Muscle layer of duodenum (tissue), 2 donors: ENCODE data around the gene LTB4R2.
A peak's percentile ranks its signal among the peaks of the same experiment; 100 is the strongest.

Experiments used
- H3K27ac ChIP-seq: one replicate; pipeline ENCODE4 v1.7.0; 2013; ENCODE audit warnings: mild to moderate bottlenecking, low read length
- H3K27me3 ChIP-seq: one replicate; pipeline ENCODE4 v1.7.0; 2013; ENCODE audit warnings: low read depth, mild to moderate bottlenecking, control low read depth, low read length
- H3K36me3 ChIP-seq, 2 donors: one replicate each; pipeline ENCODE4 v1.7.0; 2013; ENCODE audit warnings: low read length in 2 of 2, control low read depth in 1 of 2, mild to moderate bottlenecking in 1 of 2; ENCODE audit not compliant: insufficient read depth in 2 of 2, control insufficient read depth in 1 of 2
- H3K4me1 ChIP-seq, 2 donors: one replicate each; pipeline ENCODE4 v1.7.0; 2013; ENCODE audit warnings: low read length in 2 of 2, mild to moderate bottlenecking in 2 of 2, control low read depth in 1 of 2, moderate library complexity in 1 of 2; ENCODE audit not compliant: insufficient read depth in 2 of 2, control insufficient read depth in 1 of 2
- H3K4me3 ChIP-seq, 2 donors: one replicate each; pipeline ENCODE4 v1.7.0; 2013; ENCODE audit warnings: low read length in 2 of 2, low read depth in 1 of 2, mild to moderate bottlenecking in 1 of 2
- H3K9me3 ChIP-seq, 2 donors: one replicate each; pipeline ENCODE4 v1.7.0; 2013; ENCODE audit warnings: low read length in 2 of 2, control low read depth in 1 of 2, mild to moderate bottlenecking in 1 of 2; ENCODE audit not compliant: control insufficient read depth in 1 of 2
- donor health status: healthy.

Gene LTB4R2

DNA sequence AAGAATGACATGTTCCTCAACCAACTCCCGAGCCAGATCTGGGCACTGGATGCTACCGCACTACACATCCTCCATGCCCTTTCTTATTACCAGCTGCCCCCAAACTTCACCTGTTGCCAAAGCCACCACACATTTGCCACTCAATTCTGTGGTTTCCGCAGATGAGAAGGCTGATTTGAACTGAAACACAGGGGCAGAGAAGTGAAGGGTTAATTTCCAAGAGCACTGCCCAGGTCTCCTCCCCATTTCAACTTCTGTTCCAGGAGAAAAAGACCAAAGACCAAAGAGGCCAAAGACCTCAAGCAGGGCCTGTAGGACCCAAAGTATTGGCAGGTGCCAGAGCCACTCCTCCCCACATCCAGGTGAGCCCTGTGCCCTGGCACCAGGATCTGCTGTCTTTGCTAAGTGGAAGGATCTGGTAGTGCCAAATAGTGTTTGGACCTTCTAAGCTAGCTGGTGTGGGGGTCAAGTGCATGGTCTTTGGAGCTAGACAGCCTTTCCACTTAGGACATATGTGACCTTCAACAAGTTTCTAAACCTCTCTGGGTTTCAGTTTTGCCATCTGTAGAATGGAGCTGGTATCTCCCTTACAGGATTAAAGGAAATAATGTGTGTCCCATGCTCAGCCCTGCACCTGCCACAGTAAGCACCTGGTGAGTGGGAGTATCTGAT is 18.4 kb upstream of the LTB4R2 start:
- peaks cover 0 to under 1% of the 10 kb centered on the region in 2 donors for H3K4me1 ChIP-seq

GRCh38 chr14:24292118-24292807 is 17.7 kb upstream of the LTB4R2 start:
- peaks cover 44 to 49% of the 10 kb centered on the region in 2 donors for H3K36me3 ChIP-seq
- no peaks in the 10 kb centered on the region for H3K9me3 ChIP-seq
- H3K27me3 ChIP-seq: no peaks in the 10 kb centered on the region
- peaks cover 0 to 8% of the 10 kb centered on the region in 2 donors for H3K4me1 ChIP-seq
- H3K27ac ChIP-seq: no peak overlapping the region
- no peak overlapping the region for H3K4me3 ChIP-seq

More for the DNA sequence above, 18.4 kb upstream of the LTB4R2 start:
- Histone ChIP-seq H3K4me3 (no peak overlapping the region), H3K27me3 (no peaks in the 10 kb centered on the region), H3K36me3 (peaks cover 44 to 49% of the 10 kb centered on the region in 2 donors), H3K9me3 (no peaks in the 10 kb centered on the region), H3K27ac (no peak overlapping the region)

DNA sequence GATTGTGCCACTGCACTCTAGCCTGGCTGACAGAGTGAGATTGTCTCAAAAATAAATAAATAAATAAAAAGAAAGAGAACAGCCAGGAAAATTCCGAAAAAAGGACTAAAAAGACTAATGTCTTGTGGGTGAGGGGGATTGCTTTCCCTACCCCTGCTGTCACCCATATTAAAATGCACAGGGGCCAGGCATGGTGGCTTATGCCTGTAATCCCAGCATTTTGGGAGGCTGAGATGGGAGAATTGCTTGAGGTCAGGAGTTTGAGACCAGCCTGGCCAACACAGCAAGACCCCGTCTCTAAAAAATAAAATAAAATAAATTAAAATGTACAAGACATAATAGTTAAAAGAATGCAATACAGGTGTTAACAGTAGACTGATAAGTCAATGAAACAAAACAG is 16.4 kb upstream of the LTB4R2 start:
- H3K36me3 ChIP-seq: peaks cover 44 to 49% of the 10 kb centered on the region in 2 donors
- H3K4me3 ChIP-seq: no peak overlapping the region
- H3K4me1 ChIP-seq: peaks cover 0 to 9% of the 10 kb centered on the region in 2 donors
- H3K27me3 ChIP-seq: no peaks in the 10 kb centered on the region
- H3K27ac ChIP-seq: no peak overlapping the region
- H3K9me3 ChIP-seq: no peaks in the 10 kb centered on the region

- Histone ChIP-seq H3K4me1 (peaks cover 12 to 29% of the 10 kb centered on the region in 2 donors), H3K4me3 (no peak overlapping the region), H3K27ac (peak overlapping the region; percentile 57), H3K27me3 (no peaks in the 10 kb centered on the region), H3K36me3 (peaks cover 26 to 28% of the 10 kb centered on the region in 2 donors), H3K9me3 (no peaks in the 10 kb centered on the region)
Observed at GRCh38 chr14:24296341-24297157, 13.4 kb upstream of the LTB4R2 start.

DNA sequence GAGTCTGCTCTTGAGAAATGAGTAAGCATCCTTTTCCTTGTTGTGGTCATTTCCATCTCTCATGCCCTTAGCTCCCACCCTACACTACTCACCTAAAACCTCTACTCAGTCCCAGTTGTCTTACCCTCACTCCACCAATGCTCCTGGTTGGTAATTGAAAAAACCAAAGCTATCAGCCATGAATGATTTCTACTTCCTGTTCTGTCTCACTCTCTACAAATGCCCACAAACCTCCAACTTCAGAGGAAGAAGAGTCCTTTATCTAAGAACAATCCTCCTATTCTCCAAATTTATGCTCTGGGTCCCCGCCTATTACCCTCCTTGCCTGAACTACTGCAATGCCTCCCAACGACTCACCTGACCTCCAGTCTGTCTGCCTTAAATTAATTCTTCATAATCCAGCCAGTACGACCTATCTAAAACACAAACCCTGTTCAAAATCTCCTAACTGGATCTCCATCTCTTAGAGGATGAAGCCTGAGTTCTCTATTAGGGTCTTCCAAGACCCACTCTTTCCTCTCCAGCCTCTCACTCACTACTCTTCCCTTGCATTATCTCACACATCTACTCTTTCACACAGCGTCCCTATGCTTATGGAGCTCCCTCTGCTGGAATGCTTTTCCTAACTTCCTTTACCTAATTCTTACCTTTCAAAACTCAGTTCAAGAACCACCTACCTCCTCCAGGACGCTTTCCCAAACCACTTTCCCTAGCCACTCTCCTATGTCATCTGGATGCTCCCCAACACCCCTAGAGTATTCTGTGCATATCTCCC is 12.6 kb upstream of the LTB4R2 start:
- Histone ChIP-seq H3K27ac (peak overlapping the region; percentile 52), H3K9me3 (no peaks in the 10 kb centered on the region), H3K4me3 (no peak overlapping the region), H3K4me1 (peaks cover 12 to 29% of the 10 kb centered on the region in 2 donors), H3K36me3 (peaks cover 26 to 28% of the 10 kb centered on the region in 2 donors), H3K27me3 (no peaks in the 10 kb centered on the region)

DNA sequence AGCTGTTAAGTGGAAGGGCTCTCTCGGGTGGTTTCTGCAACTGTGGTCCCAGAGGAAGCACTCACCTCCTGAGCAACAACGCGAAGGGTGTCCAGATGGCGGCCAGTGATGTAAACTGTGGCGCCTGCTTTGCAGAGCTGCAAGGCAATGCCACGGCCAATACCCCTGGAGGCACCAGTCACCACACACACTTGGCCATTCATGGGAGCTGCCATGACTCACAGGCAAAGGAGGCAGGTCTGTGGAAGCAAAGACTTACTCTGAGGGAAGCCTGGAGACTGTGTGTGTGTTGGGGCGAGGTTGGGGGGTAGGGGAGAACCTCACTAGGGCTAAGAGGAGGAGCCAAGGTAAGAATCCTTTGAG is 11.1 kb upstream of the LTB4R2 start:
- Histone ChIP-seq H3K27me3 (no peaks in the 10 kb centered on the region), H3K9me3 (no peaks in the 10 kb centered on the region), H3K27ac (peak overlapping the region; percentile 89), H3K4me1 (peaks cover 12 to 29% of the 10 kb centered on the region in 2 donors), H3K36me3 (peaks cover 32 to 40% of the 10 kb centered on the region in 2 donors), H3K4me3 (peak overlapping the region; percentile 81 to 93)

DNA sequence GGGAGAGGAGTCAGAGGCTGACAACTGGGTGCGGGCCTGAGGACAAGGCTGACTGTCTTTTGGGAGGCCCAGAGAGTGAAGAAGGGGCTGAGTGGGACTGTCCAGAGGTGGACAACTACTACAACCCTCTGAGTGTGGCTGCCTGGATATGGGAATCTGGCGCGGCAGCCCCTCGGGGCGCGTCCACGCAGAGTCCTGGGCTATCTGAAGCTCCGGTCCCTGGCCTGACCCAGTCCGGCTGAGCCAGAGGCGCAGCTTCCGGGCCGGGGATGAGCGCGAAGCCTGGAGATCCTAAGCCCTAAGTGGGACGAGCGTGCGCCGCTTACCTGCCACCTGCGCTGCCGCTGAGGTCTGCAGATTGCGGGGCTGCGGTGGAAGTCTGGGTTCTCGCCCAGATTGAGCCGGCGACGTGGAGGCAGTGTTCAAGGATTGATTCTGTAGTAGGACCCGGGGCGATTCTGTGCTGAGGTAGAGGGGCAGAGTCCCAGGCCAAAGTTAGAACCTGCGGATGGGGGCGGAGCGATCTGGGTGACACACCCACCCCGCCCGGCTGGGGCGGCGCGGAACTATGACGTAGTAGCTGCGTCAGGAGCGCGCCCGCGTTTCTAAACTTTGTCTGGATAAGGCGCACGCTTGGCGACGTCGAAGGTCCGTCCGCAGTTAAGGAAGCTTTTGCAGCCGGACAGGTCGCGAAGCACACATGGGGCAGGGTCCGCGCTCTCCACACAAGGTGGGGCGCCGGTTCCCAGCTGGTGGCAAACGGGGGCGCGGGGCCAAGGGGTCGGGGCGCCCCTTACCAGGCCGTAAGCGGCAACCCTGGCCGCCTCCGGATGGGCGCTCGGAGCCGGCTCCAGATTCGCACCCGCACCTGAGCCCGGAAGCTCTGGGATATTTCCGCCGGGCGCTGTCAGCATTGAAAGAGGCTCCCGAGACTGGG is 10.4 kb upstream of the LTB4R2 start, which contains the start of the genes DHRS1 and NOP9:
TSS of gene DHRS1 (minus strand) at position 526 of the 937 bp plus-strand sequence. CDS start 674 bp downstream, outside the sequence.
TSS of gene NOP9 (plus strand) at position 596 of the 937 bp plus-strand sequence. CDS start at position 701, 105 bp downstream.
- H3K9me3 ChIP-seq: no peaks in the 10 kb centered on the region
- H3K4me3 ChIP-seq: peak within 1 kb of the TSS; percentile 81 to 93
- H3K27ac ChIP-seq: peak within 1 kb of the TSS; percentile 89
- peaks cover 39 to 46% of the 10 kb centered on the region in 2 donors for H3K36me3 ChIP-seq
- H3K4me1 ChIP-seq: peaks cover 12 to 29% of the 10 kb centered on the region in 2 donors
- H3K27me3 ChIP-seq: no peaks in the 10 kb centered on the region

- no peaks in the 10 kb centered on the region for H3K9me3 ChIP-seq
- H3K27me3 ChIP-seq: no peaks in the 10 kb centered on the region
- peak overlapping the region; percentile 89 for H3K27ac ChIP-seq
- H3K4me3 ChIP-seq: peak overlapping the region; percentile 81 to 93
- H3K36me3 ChIP-seq: peaks cover 47 to 51% of the 10 kb centered on the region in 2 donors
- H3K4me1 ChIP-seq: peaks cover 12 to 29% of the 10 kb centered on the region in 2 donors
Observed at GRCh38 chr14:24300326-24300980, 9.5 kb upstream of the LTB4R2 start.

GRCh38 chr14:24304019-24304387 is 5.9 kb upstream of the LTB4R2 start:
- Histone ChIP-seq H3K9me3 (no peaks in the 10 kb centered on the region), H3K4me3 (no peak overlapping the region), H3K27ac (peak overlapping the region; percentile 54), H3K27me3 (no peaks in the 10 kb centered on the region), H3K36me3 (peaks cover 52 to 63% of the 10 kb centered on the region in 2 donors), H3K4me1 (peaks cover 12 to 20% of the 10 kb centered on the region in 2 donors)
